NCI-H524 (cell line): Measurements from ENCODE around the gene MLPH.

Experiments used
- DNase-seq, 2 experiments: peaks; one replicate each; lab custom pipeline; 2025; lab: John Stamatoyannopoulos, UW

MLPH gene

DNA sequence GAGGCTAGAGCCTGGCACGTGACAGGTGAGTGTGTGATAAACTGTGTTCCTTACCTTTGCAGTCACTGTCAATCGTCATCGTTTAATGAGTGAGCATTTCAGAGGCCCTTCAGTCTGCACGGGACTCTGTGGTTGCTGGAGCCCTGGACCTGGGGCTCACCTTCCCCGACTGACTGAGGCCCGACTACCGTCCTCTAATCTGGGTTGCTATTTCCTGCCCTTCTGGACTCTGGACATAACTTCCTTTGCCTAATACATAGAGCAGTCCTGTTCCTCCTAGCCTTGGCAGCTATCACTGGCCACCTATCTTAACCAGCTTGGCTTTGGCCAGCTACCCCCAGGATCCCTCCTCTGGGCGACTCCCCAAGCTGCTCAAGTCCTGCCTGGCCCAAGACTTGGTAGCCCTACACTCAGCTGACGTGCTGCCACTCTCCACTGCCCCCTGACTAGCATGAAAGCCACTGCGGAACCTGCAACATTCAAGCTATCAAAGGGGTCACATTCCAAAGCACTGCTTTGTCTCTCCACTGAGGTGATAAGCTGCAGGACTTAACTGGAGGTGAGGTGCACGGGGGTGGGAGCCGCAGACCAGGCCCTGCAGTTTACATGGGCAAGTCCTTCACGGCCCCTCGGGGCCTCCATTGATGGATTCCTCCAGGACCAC, 114.5 kb downstream of the MLPH start:
- no peak for DNase-seq

DNA sequence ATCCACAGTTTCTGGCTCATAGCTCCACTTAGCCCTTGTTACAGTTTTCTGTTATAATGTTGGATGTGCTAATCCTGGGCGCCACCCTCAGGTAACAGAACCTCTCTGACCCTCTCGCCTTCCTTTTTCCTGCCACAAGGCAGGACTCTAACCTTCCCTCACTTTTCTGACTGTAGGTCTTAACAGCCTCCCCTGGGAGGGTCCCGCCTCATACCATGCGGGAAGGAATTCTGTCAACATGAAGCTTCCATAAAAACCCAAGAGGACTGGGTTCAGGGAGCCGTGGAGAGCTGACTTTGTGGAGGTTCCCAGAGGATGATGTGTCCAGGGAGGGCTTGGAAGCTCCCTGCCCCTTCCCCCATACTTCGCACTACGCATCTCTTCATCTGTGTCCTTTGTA, 115.4 kb downstream of the MLPH start:
- DNase-seq = no peak

DNA sequence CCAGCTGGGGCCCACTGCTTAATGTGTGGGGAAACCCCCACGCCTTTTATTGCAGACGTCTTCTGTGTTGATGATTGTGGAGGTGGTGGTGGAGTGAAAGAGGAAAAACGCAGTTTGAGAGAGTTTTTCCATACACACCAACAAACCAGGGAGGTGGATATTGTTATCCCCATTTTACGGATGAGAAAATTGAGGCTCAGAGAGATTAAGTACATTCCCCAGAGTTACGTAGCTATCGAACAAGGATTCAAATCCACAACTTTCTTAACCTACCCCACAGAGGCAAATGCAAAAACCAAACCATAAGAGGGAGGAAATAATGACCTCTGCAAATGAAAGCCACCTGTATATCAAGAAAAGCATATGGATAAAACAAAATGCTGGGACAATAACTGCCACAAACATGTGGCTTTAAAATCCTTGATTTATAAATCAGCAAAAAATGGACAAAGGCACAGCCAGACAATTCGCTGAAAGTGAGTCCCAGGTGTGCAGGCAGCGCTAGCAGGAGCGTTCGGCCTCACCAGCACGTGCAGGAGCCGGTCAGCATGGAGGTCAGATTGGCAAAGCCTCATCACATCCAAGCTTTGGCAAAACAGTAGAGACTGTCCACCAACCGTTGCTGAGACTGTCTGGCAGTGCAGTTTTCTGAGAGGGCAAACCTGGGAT, 116.1 kb downstream of the MLPH start:
- no peak for DNase-seq

DNA sequence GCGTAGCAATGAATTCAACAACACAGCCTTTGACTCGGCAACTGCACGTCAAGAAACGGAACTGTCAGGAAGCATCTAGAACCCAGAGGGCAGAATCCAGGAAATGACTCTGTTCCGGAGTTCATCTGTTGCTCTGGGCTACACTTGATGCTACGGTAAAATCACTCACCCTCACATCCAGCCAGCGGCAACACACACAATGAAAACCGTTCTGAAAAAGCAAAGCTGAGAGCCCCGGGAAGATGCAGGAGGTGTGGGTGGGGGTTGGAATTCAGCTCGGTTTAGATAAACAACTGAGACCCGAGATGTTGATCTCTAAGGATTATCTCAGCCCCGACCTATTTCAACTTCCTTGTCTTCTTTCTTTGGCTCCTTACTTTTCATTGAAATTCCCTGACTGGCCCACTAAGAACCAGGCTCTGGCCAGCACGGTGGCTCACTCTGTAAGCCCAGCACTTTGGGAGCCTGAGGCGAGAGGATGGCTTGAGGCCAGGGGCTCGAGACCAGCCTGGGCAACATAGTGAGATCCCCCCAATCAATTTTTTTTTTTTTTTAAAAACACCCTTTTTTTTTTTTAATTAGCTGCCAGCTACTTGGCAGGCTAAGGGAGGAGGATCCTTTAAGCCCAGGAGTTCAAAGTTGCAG, 116.8 kb downstream of the MLPH start:
- no peak for DNase-seq

DNA sequence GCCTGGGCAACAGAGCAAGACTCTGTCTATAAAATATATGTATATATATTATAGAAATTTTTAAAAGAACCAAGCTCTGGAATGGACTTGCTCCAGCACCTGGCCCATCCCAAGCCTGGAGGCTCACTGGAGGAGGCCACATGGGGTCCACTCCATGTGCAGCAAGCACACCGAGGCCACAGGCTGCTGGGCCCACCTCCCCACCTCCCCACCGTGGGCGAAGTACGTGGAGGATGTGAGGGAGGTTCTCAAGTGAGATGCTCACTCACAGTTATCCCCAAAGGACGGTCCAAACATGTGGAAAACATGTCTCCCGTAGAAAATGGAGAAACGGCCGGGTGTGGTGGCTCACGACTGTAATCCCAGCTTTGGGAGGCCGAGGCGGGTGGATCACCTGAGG, 117.3 kb downstream of the MLPH start:
- no peak for DNase-seq
